HG03097 (cell line): ENCODE data around the gene RNF13.
"Not testable (repeated sequence)": the region's sequence is repeated elsewhere in the genome, so short reads cannot be mapped to it uniquely, and the experiment has no call there.

Experiments
- ATAC-seq: cut with Tn5 transposase; IDR thresholded peaks from one replicate; pipeline ENCODE4 v1.9.1; 2021; ENCODE audit not compliant: unreplicated experiment, low FRiP score

The RNF13 gene

GRCh38 chr3:149891621-149892020 is 78.6 kb downstream of the RNF13 start:
- no peak for ATAC-seq

GRCh38 chr3:149892371-149892770 is 79.4 kb downstream of the RNF13 start:
- ATAC-seq = no peak

GRCh38 chr3:149894205-149894604 is 81.2 kb downstream of the RNF13 start:
- ATAC-seq = no peak

- ATAC-seq = no peak
These were observed 82.3 kb downstream of the RNF13 start for GRCh38 chr3:149895339-149895738.

GRCh38 chr3:149895769-149896168 is 82.8 kb downstream of the RNF13 start:
- no peak for ATAC-seq

GRCh38 chr3:149898771-149899170 is 85.8 kb downstream of the RNF13 start:
- no peak for ATAC-seq

GRCh38 chr3:149900322-149900721 is 87.3 kb downstream of the RNF13 start:
- ATAC-seq = no peak

- ATAC-seq = no peak
These were observed 88.8 kb downstream of the RNF13 start for GRCh38 chr3:149901770-149902169.

GRCh38 chr3:149902498-149903139 is 89.6 kb downstream of the RNF13 start:
- no peak for ATAC-seq

- ATAC-seq = no peak
These were observed 93.0 kb downstream of the RNF13 start for GRCh38 chr3:149906036-149906435.

GRCh38 chr3:149908424-149908957 is 95.5 kb downstream of the RNF13 start:
- no peak for ATAC-seq

- ATAC-seq = no peak
These were observed 96.9 kb downstream of the RNF13 start for GRCh38 chr3:149909923-149910322.

GRCh38 chr3:149917124-149917667 is 104.2 kb downstream of the RNF13 start:
- no peak for ATAC-seq

GRCh38 chr3:149919509-149919908 is 106.5 kb downstream of the RNF13 start:
- no peak for ATAC-seq

- no peak for ATAC-seq
These were observed 107.1 kb downstream of the RNF13 start for GRCh38 chr3:149920119-149920518.

- ATAC-seq = no peak
These were observed 120.0 kb downstream of the RNF13 start for GRCh38 chr3:149933008-149933407.

GRCh38 chr3:149933858-149934257 is 120.8 kb downstream of the RNF13 start:
- ATAC-seq = no peak

- ATAC-seq = no peak
These were observed 121.5 kb downstream of the RNF13 start for GRCh38 chr3:149934524-149934923.

- no peak for ATAC-seq
These were observed 123.8 kb downstream of the RNF13 start for GRCh38 chr3:149936812-149937230.

- ATAC-seq = not testable (repeated sequence)
These were observed 125.5 kb downstream of the RNF13 start for GRCh38 chr3:149938392-149939055.

GRCh38 chr3:149941186-149941585 is 128.2 kb downstream of the RNF13 start:
- no peak for ATAC-seq

GRCh38 chr3:149941946-149942345 is 128.9 kb downstream of the RNF13 start:
- ATAC-seq = no peak
